HG03175 (cell line): ENCODE measurements around the gene SRGAP1.
"Not testable (repeated sequence)": the region's sequence is repeated elsewhere in the genome, so short reads cannot be mapped to it uniquely, and the experiment has no call there.

Experiments used
- ATAC-seq: cut with Tn5 transposase; IDR thresholded peaks from one replicate; pipeline ENCODE4 v1.9.1; 2021; ENCODE audit warnings: mild to moderate bottlenecking, moderate library complexity; ENCODE audit not compliant: unreplicated experiment

Gene SRGAP1

DNA sequence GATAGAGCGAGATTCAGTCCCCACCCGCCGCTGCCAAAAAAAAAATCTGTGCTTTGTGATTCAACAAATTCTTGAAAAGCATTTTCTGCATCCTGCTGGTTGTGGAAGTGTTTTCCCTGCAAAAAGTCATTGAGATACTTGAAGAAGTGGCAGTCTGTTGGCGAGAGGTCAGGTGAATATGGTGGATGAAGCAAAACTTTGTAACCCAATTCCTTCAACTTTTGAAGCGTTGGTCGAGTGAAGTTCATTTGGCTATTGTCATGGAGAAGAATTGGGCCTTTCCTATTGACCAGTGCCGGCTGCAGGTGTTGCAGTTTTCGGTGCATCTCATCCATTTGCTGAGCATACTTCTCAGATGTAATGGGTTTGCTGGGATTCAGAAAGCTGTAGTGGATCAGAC, 20.9 kb downstream of the SRGAP1 start:
- ATAC-seq = no peak

DNA sequence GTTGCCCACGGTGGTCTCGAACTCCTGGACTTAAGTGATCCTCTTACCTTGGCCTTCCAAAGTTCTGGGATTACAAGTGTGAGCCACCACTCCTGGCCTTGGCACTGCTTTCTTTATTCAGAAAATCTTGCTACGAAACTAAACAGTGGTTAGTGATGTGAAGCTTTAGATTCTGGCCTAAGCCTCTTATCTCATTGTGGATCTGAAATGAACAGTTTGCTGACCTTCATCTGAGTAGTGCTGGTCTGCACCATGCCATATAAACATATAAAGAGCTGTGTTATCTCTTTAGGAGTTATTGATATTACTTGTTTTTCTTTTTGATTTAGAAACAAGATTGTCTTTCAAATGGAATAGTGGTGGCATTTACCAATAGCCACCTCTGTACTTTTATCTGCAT, 22.6 kb downstream of the SRGAP1 start:
- ATAC-seq = no peak

DNA sequence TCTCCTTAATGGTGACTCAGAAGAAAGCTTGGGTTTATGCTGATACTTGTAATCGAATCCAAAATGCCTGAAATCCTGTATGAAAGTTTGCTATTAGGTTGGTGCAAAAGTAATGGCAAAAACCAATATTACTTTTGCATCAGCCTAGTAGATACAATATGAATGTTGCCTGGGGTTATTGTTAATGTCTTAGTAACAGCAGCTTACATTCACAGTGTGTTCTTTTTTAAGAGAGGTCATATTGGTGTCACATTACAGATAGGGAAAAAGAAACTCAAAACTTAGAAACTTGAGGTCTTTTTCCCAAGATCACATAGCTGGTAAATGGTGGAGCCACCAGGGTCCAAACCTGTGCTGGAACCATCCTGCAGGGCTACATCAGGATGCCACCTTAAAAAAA, 25.2 kb downstream of the SRGAP1 start:
- no peak for ATAC-seq

DNA sequence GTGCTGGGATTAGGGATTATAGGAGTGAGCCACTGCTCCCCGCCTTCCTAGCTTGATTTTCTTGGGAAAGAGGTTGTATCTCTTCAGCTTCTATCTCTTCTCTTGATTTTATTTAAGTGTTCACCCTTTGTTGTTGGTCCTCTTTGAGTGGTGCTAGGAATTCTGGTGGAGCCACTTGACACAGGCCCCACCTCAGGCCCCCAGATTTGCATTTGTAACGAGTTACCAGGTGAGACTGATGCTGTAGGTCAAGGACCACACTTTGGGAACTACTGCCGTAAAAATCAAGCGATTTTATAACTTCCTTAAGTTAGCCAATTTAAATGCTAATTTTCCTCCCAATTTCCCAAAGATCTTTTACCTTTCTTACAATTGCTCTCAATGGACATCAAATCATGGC, 26.3 kb downstream of the SRGAP1 start:
- ATAC-seq = no peak

GRCh38 chr12:63874897-63875480, 30.5 kb downstream of the SRGAP1 start:
- ATAC-seq = no peak

- no peak for ATAC-seq
Measured at GRCh38 chr12:63875703-63876102, 31.2 kb downstream of the SRGAP1 start.

GRCh38 chr12:63876980-63877379, 32.5 kb downstream of the SRGAP1 start:
- no peak for ATAC-seq

DNA sequence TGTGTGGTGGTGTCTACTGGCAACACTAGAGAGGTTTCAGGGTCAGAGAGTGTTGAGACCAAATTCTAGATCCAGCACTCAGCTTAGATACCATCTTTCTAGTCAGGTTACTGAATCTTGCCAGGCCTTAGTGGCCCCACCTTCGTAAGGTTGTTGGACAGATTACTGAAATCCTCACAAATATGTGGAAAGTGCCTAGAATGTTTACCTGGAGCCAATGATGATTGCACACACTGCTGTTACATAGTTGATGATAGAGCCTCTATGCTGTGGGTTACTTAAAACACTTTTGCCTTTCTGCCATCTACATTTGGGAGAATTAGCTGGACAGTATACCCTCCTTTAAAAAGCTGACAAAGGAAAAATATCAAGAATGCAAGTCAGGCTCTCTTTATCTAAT, 33.2 kb downstream of the SRGAP1 start:
- ATAC-seq = no peak

DNA sequence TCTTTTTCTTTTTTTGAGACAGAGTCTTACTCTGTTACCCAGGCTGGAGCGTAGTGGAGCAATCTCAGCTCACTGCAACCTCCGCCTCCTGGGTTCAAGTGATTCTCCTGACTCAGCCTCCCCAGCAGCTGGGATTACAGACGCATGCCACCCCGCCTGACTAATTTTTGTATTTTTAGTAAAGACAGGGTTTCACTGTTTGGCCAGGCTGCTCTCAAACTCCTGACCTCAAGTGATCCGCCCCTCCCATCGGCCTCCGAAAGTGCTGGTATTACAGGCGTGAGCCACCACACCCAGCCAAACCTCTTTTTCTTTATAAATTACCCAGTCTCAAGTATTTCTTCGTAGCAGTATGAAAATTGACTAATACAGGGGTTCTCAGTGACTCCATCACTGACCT, 35.7 kb downstream of the SRGAP1 start:
- ATAC-seq = not testable (repeated sequence)

GRCh38 chr12:63880742-63881263, 36.3 kb downstream of the SRGAP1 start:
- no peak for ATAC-seq

- no peak for ATAC-seq
Measured at GRCh38 chr12:63882844-63883243, 38.3 kb downstream of the SRGAP1 start.

GRCh38 chr12:63885401-63885800, 40.9 kb downstream of the SRGAP1 start:
- ATAC-seq = no peak

DNA sequence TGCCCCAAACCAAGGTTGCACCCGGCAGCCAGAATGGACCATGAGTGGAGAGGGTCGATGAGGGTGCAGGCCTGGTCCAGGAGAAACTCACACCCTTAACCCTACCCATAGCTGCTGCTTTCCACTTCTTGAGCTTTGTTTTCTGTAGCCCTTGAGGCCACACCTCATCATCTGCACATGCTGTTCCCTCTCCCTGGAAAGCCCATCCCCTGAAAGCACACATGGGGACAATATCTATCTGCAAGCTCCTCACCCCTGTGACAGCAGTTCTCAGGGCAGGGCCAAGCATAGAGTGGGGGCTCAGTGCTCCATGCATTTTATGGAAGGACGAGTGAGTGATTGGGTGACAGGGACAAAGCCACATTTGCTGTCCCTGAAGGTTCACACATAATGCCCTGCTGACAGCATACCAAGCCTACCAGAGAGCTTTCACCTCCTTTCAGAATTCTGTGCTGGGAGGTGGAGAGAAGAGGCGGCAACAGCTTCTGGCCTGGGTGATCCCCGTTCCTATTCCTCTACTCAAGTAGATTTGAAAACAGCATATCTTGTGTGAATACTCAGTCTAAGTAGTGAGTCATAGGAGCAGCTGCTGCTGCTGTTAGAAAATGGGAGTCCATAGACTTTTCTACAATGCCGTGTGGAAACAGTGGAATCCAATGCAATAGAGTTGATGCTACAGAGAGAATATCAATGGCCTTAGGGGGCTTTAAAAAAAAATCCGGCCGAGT, 44.6 kb downstream of the SRGAP1 start:
- ATAC-seq = no peak

DNA sequence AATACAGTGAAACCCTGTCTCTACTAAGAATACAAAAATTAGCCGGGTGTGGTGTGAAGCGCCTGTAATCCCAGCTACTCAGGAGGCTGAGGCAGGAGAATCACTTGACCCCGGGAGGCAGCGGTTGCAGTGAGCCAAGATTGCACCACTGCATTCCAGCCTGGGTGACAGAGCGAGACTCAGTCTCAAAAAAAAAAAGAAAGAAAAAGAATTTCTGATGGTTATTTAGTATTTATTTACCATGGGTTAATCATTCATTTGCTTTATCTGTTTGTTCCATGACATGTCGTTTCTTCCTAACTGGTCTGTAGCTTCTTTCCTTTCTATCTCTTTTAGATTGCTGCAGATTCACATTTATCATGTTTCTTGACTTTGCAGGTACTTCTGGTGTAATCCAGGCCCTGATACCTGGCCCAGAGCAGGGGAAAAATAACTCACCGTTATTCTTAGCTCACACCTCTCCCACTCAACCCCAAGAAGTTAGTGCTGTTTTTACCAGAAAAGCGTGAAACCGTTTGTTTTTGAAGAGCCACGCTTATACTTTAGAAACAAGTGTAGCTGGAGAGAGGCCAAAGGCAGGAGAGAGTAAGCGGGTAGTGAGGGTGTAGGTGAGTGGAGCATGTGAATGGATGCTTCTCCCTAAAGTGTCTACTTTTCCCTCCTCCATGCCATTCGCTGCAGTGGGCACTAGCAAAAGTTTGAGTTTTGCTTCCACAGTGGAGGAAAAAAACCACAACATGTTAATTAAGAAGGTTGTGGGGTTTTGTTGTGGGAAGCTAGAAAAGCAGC, 45.4 kb downstream of the SRGAP1 start:
- ATAC-seq = no peak

DNA sequence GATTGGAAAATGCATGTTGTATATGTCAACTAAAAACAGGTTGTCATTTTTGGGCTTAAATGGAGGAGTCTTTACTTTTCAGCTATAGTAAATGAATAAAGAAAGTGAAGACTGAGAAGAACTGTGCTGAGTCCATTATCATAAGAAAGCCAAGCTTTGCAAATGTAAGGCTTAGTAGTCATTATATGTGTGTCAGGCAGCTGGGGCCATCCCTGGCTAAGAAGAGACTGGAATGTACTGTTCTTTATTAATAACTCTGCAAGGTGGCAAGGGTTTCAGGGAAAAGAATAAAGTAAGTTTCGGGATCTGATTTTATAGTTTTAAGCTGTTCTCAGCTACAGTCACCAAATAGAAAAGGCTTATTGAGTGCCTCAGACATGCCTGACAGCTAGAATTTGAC, 48.7 kb downstream of the SRGAP1 start:
- ATAC-seq = no peak

DNA sequence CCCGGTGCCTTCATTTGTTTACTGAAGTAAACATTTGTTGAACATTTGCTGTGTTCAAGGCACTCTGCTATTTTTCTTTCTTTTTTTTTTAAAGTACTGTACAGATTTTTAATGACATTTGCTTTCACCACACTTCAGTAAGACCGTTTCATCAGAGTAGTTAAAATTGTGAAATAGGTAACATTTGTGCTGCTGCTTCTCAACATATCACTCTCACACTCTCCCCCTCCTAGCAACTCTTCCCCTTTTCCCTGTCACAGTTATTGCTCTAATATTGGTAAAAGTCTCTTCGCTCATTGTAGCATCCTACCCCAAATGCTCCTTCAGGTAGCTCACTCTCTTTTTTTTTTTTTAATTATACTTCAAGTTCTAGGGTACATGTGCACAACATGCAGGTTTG, 49.6 kb downstream of the SRGAP1 start:
- ATAC-seq = no peak

- no peak for ATAC-seq
Measured at GRCh38 chr12:63895841-63896240, 51.3 kb downstream of the SRGAP1 start.

GRCh38 chr12:63897931-63898330, 53.4 kb downstream of the SRGAP1 start:
- no peak for ATAC-seq

- ATAC-seq = no peak
Measured at GRCh38 chr12:63898764-63899337, 54.4 kb downstream of the SRGAP1 start.

GRCh38 chr12:63899396-63899795, 54.9 kb downstream of the SRGAP1 start:
- no peak for ATAC-seq
